ENCODE results near the gene GBP4.

The GBP4 gene

GRCh38 chr1:89170170-89171066 lies 28.3 kb downstream of the GBP4 start:
- DNase-seq: no peak

DNA sequence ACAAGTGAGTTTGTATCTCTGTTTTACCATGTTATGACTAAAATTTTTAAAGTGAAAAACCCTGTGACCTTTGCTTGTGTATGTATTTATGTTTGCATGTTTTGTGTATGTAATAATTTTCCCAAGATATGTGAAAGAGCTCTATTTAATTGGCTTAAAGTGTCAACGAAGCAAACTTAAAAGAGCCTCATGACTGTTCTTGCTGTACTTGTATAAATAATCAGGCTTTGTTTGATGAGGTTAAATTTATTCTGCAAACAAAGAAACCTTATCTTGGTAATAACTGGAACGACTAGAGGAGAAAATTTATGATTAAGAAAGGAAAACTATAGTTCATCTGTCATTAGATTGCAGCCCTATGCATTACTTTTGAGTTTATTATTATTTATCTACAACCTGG lies 29.6 kb downstream of the GBP4 start:
- no peak for DNase-seq

- no peak for DNase-seq
Observed at GRCh38 chr1:89167590-89168230, 31.0 kb downstream of the GBP4 start.

GRCh38 chr1:89166705-89167104 lies 32.0 kb downstream of the GBP4 start:
- DNase-seq: no peak

DNA sequence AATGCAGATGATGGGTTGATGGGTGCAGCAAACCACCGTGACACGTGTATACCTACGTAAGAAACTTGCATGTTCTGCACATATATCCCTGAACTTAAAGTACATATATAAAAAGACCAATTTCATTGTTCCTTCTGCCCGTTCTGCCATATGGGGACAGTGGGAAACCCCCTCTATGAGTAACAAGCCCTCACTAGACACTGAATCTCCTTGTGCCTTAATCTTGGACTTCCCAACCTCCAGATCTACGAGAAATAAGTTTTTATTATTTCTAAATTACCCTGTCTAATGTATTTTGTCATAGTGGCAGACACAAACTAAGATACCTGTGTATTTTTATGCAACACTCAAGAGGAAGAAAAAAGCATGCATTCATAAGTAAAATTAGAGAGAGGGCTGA lies 32.9 kb downstream of the GBP4 start:
- DNase-seq: no peak

DNA sequence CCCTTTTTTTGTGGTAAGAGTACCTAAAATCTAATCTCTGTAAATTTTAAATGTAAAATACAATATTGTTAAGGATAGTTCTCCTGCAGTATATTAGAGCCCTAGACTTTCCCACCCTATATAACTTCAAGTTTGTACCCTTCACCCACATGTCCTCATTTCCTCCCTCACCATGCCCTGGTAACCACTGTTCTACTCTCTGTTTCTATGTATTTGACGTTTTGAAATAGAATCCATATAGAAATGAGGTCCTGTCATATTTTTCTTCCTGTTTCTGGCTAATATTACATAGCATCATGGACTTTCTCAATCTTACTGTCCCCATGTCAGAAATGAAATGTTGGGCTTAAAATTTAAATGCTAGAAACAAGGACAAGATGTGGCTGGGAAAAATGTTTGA lies 47.7 kb downstream of the GBP4 start:
- DNase-seq: no peak

DNA sequence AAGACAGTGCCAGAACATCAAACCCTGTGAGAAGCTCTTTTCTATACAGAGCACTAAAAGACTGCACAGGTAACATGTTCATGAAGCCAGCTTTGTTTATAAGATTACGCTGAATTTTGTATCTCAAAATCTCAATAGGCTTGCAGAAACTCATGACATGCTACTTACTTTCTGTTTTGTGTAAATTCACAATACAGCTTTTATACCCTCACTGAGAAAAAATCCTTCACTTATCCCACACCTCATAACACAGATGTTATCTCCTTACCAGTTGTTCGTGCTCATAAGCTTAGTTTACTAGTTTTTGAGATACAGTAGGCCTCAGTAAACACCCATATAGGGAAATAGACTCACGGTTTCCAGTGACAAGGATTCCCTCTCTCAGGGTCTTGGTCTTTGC lies 48.8 kb downstream of the GBP4 start:
- no peak for DNase-seq

DNA sequence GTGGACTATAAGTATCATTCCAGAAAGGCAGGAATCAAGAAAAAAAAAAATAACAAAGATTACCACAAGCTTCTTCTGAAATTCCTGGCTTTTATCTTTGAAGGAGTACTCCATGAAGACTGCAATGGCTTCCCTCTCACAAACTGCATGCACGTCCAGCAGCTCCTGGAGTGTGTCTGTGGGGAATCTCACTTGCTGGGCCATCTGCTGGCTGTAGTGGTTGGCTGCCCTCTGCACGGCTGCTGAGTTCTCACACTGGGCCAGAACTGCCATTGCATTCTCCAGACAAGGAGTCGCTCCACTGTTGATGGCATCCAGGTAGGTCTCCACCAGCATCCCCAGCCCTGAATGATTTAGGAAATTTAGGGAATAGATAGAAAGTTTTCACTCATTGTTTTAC lies 49.5 kb downstream of the GBP4 start:
- no peak for DNase-seq

DNA sequence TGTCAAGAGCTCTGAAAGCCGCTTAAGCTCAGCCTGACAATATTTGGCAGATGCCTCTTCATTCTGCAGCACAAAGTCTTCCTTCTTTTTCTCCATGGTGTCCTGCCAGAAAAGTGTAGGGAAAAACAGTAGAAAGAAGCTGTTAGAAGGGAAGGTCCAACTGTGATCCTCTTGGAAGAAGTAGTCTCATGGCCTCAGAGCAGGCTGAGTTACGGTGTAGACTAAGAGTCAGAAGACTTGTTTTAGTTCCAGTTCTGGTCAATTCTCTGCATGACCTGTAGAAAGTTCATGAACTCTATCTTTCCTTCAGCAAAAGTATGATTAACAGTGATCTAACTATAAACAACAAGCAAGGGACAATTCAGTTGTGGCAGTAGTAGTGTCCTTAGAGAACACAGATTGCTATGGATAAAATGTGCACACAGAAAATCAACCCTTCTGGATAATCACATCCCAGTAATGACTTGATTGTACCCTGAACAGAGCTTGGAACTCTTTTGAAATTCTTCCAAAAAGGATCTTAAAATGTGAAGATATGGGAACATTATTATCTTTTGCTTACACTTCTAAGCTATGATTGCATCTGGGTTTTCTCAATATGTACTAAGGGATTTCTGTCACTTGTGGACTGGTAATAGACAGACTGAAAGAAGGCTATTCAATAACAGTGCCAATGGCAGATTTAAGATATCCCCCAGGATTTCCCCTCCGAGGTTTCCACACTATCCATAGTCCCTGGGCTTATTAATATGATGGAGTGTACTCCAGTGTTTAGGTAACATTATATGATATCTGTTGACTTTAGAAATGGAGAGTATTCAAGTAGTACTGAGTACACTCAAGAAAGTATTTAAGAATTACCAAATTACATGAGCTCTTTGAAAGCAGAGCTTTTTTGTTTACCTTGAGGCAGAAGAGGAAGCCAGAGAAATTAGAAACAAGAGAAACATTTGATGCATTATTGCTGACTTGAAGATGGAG lies 50.8 kb downstream of the GBP4 start:
- no peak for DNase-seq

DNA sequence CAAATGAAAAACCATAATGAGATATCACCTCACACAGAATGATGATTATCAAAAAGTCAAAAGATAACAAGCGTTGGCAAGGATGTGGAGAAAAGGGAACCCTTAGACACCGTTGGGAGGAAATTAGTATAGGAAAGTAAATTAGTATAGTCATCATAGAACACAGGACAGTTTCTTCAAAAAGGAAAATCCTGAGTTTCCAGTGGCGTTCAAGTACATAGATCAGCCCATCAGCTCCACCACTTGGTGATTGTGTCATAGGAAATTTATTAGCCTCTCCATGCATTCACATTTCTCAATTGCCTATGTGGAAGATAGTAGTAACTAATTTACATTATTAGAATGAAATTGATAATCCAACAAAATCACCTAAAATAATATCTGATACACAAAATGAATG lies 52.0 kb downstream of the GBP4 start:
- no peak for DNase-seq

- no peak for DNase-seq
Observed at GRCh38 chr1:89143484-89143883, 55.3 kb downstream of the GBP4 start.

DNA sequence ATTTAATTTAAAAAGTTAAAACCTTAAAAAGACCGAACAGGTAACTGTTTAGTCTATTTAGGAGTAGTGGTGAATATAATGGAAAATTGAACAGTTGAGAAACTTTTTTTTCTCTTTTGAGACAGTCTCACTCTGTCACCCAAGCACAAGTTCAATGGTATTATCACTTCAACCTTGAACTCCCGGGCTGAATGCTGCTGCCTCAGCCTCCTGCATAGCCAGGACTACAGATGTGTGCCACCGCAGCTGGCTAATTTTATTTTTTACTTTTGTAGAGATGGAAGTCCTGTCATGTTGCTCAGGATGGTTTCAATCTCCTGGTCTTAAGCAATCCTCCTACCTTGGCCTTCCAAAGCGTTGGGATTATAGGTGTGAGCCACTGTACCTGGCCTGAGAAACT lies 56.6 kb downstream of the GBP4 start:
- DNase-seq: no peak

GRCh38 chr1:89133747-89134146 lies 65.0 kb downstream of the GBP4 start:
- no peak for DNase-seq
